ENCODE data around the gene SCYGR8.

GRCh38 chr2:227716501-227716900 is 29.2 kb upstream of the SCYGR8 start:
- no peak for TF ChIP-seq BACH1 (IDR thresholded peaks at IDR 0.05; ENCODE audit: low read length)
- no peak for TF ChIP-seq CTCF (IDR thresholded peaks at IDR 0.05; ENCODE audit: control extremely low read depth in 1 of 3, insufficient read depth in 1 of 3, low read depth in 1 of 3, low read length in 3 of 3)
- no peak for TF ChIP-seq EZH2 (IDR thresholded peaks at IDR 0.05; ENCODE audit: low read depth, low read length, severe bottlenecking)
- TF ChIP-seq TEAD4 (IDR thresholded peaks at IDR 0.05; ENCODE audit: low read depth, low read length): no peak
- no peak for TF ChIP-seq POLR2AphosphoS5 (IDR thresholded peaks at IDR 0.05; ENCODE audit: low read depth, low read length)
- no peak for TF ChIP-seq SP1 (IDR thresholded peaks at IDR 0.05; ENCODE audit: low read depth, low read length)
